ENCODE measurements around the gene THAP4.
A peak's percentile ranks its signal among the peaks of the same experiment; 100 is the strongest.
"Not testable (repeated sequence)": the region's sequence is repeated elsewhere in the genome, so short reads cannot be mapped to it uniquely, and the experiment has no call there.

THAP4 gene

GRCh38 chr2:241609859-241610793 lies 26.8 kb downstream of the THAP4 start:
- peak; percentile 88 for DNase-seq

- no peak for DNase-seq
These were observed 28.1 kb downstream of the THAP4 start for GRCh38 chr2:241608881-241609280.

- no peak for DNase-seq
These were observed 29.6 kb downstream of the THAP4 start for GRCh38 chr2:241607162-241607885.

DNA sequence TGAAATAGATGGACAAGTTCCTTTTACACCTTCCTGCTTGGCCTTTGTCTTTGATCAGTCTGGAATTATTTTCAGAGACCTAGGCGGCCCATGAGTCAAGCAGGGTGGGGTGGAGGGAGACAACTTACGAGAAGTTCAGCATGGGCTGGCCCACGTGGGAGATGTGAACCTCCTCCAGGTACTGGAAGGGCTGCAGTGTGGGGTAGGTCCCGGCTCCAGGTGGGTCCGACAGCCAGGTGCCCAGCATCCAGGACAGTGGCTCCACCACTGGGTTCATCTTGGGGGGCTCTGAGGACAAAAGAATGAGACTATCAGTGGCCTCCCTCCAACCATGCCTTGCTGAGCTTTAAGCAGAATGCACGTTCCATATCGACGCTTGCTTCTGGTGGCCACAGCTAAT lies 30.8 kb downstream of the THAP4 start:
- DNase-seq: no peak

GRCh38 chr2:241603686-241604085 lies 33.3 kb downstream of the THAP4 start:
- no peak for DNase-seq

DNA sequence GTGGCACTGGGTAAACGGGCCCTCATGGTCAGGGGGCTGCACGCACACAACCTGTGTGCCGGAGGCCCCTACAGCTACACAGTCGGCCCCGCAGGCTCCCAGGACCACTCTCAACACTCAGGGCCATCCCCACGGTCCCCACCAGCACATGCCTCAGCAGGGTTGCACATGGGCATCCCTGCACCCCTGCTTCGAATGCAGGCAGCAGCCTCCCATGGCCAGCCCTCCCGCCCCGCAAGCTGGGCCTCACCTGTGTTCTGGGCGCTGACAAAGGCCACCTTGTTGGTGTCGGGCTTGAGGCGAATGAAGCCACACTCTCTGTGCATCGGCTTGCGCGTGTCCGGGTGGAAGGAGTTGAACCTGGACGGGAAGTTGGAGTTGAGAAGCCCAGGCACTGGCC lies 34.2 kb downstream of the THAP4 start:
- DNase-seq: no peak

DNA sequence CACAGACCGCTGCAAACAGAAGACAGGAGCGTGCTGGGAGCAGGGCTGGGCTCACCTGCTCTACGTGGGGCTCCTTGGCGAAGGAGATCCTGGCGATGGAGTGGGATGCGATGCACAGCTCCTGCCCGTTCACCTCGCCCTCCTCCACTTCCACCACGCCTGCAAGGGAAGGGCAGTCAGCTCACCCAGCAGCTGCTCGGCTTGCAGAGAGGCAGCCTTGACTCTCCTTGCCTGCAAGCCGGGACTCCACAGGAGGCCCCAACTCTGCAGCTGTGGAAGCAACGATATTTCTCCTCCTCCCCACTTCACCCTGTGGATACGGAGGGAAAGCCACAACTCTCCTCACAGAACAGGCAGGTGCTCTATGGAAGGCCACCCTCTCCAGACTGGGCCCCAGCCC lies 35.1 kb downstream of the THAP4 start:
- no peak for DNase-seq

- no peak for DNase-seq
These were observed 37.3 kb downstream of the THAP4 start for GRCh38 chr2:241599615-241600014.

DNA sequence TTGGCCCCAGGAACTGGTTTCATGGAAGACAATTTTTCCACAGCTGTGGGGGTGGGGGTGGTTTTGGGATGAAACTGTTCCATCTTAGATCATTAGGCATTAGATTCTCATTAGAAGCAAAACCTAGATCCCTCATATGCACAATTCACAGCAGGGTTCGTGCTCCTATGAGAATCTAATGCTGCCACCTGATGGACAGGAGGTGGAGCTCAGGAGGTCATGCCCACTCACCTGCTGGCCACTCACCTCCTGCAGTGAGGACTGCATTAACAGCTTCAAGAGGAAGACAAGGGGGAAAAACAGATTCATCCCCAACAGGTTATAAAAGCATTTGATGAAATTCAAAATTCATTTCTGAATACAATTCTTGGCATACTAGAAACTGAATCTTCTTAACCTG lies 38.5 kb downstream of the THAP4 start:
- DNase-seq: no peak

DNA sequence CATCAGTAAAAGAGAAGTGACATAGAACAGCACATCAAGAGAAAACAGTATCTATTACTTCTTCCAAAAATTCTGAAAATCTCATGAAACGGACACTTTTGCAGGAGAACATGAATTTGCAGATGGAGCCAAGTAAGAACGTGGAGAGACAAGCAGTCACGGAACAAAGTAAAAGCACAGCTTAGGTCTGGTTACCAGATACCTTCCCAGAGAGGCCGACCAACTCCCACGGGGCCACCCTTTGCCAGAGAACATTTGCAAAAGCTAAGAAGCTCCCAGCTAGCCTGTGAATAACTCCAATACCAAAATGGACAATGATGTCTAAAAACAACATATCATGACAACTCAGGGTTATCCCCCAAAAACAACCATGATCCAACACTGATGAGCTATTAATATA lies 38.9 kb downstream of the THAP4 start:
- no peak for DNase-seq

DNA sequence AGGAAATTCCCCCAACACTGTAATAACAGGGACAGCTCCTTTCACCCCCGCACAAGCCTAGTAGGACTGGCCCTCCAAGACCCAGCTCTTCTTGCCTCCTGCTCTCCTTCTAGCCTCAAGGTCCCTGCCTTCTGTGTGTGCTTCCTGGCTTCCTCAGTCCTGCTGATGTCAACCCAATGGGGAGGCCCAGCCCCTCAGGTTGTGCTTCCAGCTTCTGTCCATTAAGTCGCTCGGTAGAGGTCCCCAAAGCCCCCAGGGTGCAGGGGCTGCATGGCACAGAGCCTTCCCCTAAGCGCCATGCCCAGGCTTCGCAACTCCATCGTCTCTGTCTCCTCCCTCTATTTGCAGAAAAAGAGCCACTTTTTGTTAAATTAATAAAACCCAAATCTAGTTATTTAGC lies 39.4 kb downstream of the THAP4 start:
- no peak for DNase-seq

DNA sequence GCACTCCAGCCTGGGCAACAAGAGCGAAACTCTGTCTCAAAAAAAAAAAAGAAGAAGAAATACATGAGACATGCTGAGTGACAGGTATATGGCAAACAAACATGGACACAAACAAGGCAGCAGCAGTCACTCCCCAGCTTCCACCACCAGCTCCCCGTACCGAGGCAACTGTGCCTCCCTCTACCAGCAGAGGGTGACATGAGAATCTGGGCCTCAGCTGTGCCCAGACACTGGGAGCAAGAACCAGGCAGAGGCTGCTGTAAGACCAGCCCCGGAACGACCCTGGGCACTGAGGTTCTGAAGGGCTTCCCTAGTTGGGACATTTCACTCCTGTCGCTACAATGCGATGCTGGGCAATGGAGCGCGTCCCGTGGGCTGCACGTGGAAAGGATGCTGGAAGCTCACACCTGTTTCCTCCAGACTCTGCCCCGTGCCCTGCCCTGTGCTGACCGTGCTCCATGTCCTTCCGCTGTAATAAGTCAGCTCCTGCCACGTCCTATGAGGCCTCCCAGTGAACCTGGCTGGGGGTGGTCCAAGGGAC lies 41.3 kb downstream of the THAP4 start:
- no peak for DNase-seq

DNA sequence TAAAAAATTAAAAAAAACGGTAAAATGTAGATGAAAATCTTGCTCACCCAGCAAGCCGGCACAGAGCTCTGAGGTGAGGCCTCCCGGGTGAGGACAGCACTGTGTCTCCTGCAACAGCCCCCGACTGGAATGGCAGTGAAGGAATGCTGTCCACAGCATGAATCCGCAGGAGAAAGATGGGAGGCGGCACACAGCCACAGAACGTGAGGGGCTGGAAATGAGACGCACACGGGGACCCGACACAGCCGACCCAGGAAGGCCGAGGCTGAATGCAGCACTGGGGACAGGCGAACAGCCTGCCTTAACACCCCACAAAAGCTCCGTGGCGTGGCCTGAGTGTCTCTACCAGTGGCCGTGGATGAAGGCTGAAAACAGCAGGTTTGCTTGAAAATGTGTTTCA lies 43.7 kb downstream of the THAP4 start:
- DNase-seq: no peak

DNA sequence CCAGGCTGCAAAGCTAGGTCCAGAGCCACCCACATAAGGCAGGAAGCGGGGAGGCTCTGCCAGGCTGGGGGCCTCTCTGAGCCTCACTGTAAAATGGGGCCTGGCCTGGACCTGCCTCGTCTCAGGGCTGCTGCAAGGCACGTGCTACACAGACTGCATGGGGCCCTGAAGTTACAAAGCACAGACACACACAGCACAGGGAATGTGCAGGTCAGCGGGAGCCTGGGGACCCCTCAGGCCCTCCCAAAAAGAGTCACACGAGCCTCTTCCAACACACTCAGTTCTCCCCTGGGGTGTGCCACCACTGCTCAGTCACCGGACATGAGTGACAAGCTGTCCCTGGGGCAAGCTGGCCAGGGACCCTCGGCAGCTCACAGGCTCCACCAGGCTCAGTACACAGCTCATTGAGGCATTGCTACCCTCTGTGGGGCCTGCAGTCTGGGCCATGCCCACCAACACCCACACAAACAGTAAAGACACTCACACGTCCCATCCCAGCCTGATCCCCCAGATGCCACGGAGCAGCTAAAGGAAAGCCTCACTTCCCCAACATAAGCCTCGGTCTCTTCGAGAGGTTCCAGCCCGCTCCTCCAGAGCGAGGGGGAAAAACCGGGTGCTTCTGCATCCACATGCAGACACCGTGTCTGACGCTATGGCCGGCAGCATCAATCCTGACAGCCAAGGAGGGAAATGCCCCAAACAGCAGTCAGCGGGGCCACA lies 44.7 kb downstream of the THAP4 start:
- no peak for DNase-seq

- not testable (repeated sequence) for DNase-seq
These were observed 46.2 kb downstream of the THAP4 start for GRCh38 chr2:241590496-241591455.

- not testable (repeated sequence) for DNase-seq
These were observed 47.1 kb downstream of the THAP4 start for GRCh38 chr2:241589863-241590262.

DNA sequence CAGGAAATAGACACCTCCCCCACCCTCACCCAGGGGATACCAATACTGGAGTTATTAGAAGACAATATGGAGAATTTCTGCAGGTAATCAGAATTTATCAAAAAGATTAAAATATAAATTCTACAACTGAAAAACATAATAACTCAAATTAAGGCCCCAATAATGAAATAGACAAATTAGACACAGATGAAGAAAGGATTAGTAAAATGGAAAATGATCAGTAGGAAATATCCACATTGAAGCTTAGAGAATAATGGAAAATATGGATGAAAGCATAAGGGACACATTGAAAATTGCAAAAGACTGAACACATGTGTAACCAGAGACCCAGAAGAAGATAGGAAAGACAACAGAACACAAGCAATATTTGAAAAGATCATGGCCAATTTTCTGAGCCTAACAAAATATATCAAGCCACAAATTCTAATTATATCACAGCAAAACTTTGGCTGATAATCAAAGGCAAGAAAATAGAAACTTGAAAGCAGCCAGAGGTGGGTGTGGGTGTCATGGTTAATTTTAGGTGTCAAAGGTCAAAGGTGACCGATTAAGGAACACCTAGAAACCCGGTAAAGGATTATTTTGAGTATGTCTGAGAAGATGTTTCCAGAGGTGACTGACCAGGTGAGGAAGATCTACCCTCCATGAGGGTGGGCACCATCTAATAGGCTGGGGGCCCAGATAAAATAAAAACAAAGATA lies 50.2 kb downstream of the THAP4 start:
- no peak for DNase-seq

- DNase-seq: no peak
These were observed 52.5 kb downstream of the THAP4 start for GRCh38 chr2:241584436-241584835.

- no peak for DNase-seq
These were observed 54.2 kb downstream of the THAP4 start for GRCh38 chr2:241582806-241583205.

GRCh38 chr2:241582328-241582727 lies 54.6 kb downstream of the THAP4 start:
- DNase-seq: no peak

GRCh38 chr2:241579281-241579680 lies 57.7 kb downstream of the THAP4 start:
- no peak for DNase-seq
